Fibroblast of lung (primary cell): ENCODE data around the gene ID2.

Experiments
- CTCF ChIP-seq, 2 donors: IDR thresholded peaks in 1 of 2; conservative IDR thresholded peaks in 1 of 2; 1 replicate in 1 of 2; 2 replicates in 1 of 2; pipeline ENCODE4 v1.5.1; 2011 to 2012; ENCODE audit warnings: low read length in 2 of 2, control low read depth in 1 of 2, inconsistent platforms in 1 of 2, low read depth in 1 of 2, mild to moderate bottlenecking in 1 of 2
- EZH2 ChIP-seq: IDR thresholded peaks from 2 replicates; pipeline ENCODE4 v1.5.1; 2012; ENCODE audit warnings: low read length, control low read depth, mild to moderate bottlenecking; ENCODE audit errors: missing control alignments

GRCh38 chr2:8725838-8726237, 44.0 kb downstream of the ID2 start:
- no peak for TF ChIP-seq CTCF (conservative IDR thresholded peaks at IDR 0.05 in 1 of 2, IDR thresholded peaks at IDR 0.05 in 1 of 2; ENCODE audit: low read depth in 1 of 2, low read length in 2 of 2)
- no peak for TF ChIP-seq EZH2
